Stimulated activated CD8-positive, alpha-beta memory T cell treated with anti-CD3 and anti-CD28 coated beads, Interleukin-15, amount 100 ng/mL, for 4 hours (primary cell): ENCODE measurements around the gene ABCG4.
"Not testable (repeated sequence)": the region's sequence is repeated elsewhere in the genome, so short reads cannot be mapped to it uniquely, and the experiment has no call there.

ENCODE experiments used
- DNase-seq, 2 donors: peaks; one replicate each; pipeline ENCODE4 v3.0.0-alpha.2; 2020; ENCODE audit warnings: low read depth in 2 of 2

Gene ABCG4

GRCh38 chr11:119153049-119153818 lies 4.4 kb downstream of the ABCG4 start:
- DNase-seq: no peak

- DNase-seq: no peak
Measured at GRCh38 chr11:119154178-119154577, 5.3 kb downstream of the ABCG4 start.

GRCh38 chr11:119155733-119156492 lies 7.1 kb downstream of the ABCG4 start:
- no peak for DNase-seq

- DNase-seq: no peak
Measured at GRCh38 chr11:119156496-119156895, 7.6 kb downstream of the ABCG4 start.

GRCh38 chr11:119157063-119157462 lies 8.2 kb downstream of the ABCG4 start:
- no peak for DNase-seq

DNA sequence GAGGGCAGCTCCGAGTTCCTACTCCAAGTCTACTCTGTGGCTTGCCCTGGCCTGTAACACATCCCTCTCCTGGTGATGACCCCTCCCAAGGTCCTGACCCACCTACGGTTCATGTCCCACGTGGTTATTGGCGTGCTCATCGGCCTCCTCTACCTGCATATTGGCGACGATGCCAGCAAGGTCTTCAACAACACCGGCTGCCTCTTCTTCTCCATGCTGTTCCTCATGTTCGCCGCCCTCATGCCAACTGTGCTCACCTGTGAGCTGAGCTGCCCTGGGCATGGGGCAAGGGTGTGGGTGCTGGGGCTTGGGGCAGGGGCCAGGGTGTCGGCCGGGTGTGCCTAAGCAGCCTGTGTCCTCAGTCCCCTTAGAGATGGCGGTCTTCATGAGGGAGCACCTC lies 9.6 kb downstream of the ABCG4 start:
- DNase-seq: no peak

GRCh38 chr11:119160151-119160550 lies 11.3 kb downstream of the ABCG4 start:
- no peak for DNase-seq

DNA sequence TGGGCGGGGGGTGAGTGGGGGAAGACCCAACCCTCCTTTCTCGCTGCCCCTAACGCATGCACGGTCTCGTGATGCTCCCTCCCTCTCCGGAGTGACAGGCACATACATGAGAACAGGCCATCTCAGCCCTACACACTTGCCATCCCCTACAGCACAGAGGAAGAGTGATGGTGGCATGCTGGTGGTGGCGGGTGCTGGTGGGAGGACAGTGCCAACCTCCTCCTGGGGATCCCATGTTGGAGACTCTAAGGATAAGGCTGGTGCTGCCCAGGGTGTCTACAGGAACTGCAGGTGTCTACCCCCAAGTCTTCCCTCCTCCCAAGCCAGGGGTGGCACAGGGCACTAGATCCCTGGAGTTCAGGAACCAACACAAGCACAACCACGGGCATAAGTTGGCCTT lies 13.0 kb downstream of the ABCG4 start:
- DNase-seq: no peak

GRCh38 chr11:119166368-119167076 lies 17.7 kb downstream of the ABCG4 start:
- DNase-seq: no peak

DNA sequence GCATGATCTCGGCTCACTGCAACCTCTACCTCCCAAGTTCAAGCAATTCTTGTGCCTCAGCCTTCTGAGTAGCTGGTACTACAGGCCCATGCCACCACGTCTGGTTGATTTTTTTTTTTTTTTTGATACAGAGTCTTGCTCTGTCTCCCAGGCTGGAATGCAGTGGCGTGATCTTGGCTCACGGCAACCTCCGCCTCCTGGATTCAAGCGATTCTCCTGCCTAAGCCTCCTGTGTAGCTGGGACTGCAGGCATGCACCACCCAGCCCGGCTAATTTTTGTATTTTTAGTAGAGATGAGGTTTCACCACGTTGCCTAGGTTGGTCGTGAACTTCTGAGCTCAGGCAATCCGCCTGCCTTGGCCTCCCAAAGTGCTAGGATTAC lies 18.2 kb downstream of the ABCG4 start:
- DNase-seq: not testable (repeated sequence)

- DNase-seq: no peak
Measured at GRCh38 chr11:119167933-119168332, 19.1 kb downstream of the ABCG4 start.

DNA sequence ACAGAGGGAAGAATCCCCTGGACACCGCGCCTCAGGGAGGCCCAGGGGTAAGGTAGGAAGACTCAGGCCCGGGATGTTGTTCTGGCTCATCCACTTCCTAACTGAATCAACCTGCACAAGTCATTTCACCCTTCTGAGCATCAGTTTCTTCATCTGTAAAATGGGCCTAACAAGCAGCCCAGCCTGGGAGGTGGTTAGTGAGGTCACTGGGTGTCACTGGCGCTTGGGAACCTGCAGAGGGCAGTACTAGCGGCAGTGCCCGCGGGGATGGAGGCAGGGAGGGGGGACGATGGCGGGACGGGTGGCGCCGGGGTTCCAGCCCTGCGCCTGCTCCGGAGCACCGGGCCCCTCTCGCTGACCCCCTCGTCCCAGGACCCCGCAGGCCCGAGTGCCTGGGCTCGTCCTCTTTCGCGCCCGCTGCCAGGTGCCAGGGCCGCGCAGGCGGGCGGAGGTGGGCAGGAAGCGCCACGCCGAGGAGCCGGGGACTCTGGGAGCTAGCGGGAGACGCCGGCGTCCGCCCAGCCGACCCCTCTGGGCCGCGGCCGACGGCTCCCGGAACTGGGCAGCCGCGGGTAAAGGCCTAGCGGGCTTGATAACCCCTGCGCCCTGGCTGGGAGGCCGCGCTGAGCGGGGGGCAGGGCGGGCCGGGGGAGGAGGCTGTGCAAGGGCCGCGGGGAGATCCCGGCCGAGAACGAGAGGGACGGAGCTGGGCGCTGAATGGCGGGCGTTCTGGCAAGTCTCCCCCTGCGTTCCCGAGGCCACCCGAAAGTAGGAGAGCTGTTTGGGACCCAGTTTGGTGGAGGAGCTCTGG lies 19.8 kb downstream of the ABCG4 start, which contains the start of gene NLRX1:
Gene NLRX1 (plus strand): TSS at position 255 of the 811 bp plus-strand sequence. CDS start 2,679 bp downstream, outside the sequence.
- DNase-seq: peak; percentile 58 to 65

DNA sequence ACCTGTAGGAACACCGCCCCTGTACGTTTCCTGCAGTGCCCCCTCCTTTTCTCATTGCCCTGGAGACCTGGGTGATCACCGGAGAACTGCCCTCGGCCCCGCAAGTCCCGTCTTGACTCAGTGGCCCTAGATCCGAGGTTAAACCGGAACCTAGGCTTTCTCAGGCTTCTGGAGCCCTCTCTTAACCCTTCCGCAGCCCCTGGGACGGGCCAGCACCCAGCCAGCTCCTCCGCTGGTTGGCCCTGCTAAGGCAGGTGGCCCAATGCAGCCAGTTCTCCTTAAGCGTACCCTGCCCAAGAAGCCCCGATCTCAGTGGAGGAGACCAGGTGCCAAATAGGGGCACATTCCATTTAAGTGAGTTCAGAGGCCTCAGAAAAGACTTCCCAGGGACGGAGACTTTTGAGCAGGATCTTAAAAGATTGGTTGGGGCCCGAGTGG lies 20.4 kb downstream of the ABCG4 start:
- no peak for DNase-seq

DNA sequence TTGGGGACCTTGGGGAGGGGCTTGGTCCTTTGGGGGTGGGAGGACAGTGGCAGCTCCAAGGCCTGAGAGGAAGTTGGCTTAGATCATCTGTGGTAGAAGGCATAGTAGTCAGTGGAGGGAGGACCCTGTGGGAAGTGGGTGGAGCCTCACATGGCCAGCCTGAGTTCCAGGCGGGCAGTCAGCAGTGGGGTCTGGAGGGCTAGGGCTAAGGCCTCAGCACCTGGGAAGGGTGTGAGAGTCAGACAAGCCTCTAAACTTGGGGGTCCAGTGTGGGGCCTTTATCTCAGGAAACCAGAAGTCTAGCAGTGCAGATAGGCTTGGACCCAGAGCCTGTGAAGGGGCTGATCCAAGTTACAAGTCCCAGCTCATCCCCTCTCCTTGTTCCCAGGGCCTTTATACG lies 23.7 kb downstream of the ABCG4 start:
- no peak for DNase-seq

- no peak for DNase-seq
Measured at GRCh38 chr11:119173453-119173852, 24.6 kb downstream of the ABCG4 start.

GRCh38 chr11:119175493-119176077 lies 26.7 kb downstream of the ABCG4 start:
- no peak for DNase-seq

- no peak for DNase-seq
Measured at GRCh38 chr11:119178166-119178680, 29.4 kb downstream of the ABCG4 start.

DNA sequence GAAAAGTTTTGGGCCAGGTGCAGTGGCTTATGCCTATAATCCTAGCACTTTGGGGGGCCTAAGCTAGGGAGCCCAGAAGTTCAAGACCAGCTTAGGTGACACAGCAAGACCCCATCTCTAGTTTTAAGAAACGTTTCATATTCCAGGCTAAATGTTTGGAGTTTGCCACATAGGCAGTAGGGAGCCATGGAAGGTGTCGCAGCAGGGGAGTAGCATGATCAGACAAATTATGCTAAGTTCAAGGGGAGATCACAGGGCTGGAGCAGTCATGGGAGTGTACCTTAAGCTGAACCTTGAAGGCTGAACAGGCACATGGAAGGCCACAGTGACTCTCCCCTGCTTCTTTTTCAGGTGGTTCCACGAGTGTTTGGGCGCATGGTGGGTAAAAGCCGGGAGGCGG lies 30.5 kb downstream of the ABCG4 start:
- no peak for DNase-seq

GRCh38 chr11:119179983-119180382 lies 31.1 kb downstream of the ABCG4 start:
- DNase-seq: no peak

- no peak for DNase-seq
Measured at GRCh38 chr11:119180729-119181676, 32.2 kb downstream of the ABCG4 start.
